Measurements from ENCODE around the gene DDX42. TPM values are rescaled to one million over a fixed set of nuclear protein-coding genes. Genes with fewer than 3 reads are reported as not detected.

Gene DDX42, protein sequence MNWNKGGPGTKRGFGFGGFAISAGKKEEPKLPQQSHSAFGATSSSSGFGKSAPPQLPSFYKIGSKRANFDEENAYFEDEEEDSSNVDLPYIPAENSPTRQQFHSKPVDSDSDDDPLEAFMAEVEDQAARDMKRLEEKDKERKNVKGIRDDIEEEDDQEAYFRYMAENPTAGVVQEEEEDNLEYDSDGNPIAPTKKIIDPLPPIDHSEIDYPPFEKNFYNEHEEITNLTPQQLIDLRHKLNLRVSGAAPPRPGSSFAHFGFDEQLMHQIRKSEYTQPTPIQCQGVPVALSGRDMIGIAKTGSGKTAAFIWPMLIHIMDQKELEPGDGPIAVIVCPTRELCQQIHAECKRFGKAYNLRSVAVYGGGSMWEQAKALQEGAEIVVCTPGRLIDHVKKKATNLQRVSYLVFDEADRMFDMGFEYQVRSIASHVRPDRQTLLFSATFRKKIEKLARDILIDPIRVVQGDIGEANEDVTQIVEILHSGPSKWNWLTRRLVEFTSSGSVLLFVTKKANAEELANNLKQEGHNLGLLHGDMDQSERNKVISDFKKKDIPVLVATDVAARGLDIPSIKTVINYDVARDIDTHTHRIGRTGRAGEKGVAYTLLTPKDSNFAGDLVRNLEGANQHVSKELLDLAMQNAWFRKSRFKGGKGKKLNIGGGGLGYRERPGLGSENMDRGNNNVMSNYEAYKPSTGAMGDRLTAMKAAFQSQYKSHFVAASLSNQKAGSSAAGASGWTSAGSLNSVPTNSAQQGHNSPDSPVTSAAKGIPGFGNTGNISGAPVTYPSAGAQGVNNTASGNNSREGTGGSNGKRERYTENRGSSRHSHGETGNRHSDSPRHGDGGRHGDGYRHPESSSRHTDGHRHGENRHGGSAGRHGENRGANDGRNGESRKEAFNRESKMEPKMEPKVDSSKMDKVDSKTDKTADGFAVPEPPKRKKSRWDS
- total RNA-seq = 100 to 1,000 TPM in 1 of 2 donors, 10 to 100 TPM in 1; 92.9 to 157 TPM

DNA sequence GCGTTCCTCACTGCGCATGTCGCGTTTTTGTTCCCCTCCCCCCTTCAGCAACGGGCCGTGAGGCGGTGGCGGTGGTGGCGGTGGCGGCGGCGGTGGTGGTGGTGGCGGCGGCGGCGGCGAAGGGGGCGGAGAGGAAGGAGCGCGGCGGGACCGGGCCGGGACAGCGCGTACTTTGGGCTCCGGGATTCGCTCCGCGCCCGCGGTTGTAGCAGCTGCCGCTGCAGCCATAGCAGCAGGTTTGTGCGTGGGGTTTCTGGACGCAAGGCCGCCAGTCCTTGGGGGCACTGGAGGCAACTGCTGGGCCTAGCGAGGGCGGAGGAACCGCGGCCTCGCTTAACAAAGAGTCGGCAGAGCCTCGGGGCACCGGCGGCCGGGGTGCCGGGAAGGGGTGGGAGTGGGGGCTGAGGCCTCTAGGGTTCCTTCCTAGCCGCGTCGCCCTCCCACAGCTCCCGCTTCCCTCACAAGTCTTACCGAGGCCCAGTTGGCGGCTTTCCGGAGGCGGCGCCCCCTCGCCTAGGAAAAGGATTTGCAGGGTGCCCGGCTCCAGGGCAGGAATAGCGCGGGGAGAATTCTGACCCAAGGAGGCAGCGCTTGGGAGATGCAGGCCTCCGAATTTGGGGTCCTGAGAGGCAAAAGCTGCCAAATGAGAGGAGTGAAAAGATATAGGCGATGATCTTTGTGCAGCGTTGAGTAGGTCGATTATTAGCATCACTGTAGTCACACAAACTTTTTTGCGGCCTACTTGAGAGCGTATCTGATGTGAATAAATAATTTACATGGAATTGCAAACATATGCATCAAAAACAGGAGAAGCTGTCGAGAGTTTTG is at the start of gene DDX42:
Gene DDX42 (plus strand): TSS at position 30 of the 828 bp plus-strand sequence. CDS start 12,880 bp downstream, outside the sequence.
- TF ChIP-seq, protein P1, sequence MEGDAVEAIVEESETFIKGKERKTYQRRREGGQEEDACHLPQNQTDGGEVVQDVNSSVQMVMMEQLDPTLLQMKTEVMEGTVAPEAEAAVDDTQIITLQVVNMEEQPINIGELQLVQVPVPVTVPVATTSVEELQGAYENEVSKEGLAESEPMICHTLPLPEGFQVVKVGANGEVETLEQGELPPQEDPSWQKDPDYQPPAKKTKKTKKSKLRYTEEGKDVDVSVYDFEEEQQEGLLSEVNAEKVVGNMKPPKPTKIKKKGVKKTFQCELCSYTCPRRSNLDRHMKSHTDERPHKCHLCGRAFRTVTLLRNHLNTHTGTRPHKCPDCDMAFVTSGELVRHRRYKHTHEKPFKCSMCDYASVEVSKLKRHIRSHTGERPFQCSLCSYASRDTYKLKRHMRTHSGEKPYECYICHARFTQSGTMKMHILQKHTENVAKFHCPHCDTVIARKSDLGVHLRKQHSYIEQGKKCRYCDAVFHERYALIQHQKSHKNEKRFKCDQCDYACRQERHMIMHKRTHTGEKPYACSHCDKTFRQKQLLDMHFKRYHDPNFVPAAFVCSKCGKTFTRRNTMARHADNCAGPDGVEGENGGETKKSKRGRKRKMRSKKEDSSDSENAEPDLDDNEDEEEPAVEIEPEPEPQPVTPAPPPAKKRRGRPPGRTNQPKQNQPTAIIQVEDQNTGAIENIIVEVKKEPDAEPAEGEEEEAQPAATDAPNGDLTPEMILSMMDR (IDR thresholded peaks at IDR 0.05) = no peak
- no peak for ATAC-seq (ENCODE audit: insufficient number of reproducible peaks, low FRiP score, low read depth)

DNA sequence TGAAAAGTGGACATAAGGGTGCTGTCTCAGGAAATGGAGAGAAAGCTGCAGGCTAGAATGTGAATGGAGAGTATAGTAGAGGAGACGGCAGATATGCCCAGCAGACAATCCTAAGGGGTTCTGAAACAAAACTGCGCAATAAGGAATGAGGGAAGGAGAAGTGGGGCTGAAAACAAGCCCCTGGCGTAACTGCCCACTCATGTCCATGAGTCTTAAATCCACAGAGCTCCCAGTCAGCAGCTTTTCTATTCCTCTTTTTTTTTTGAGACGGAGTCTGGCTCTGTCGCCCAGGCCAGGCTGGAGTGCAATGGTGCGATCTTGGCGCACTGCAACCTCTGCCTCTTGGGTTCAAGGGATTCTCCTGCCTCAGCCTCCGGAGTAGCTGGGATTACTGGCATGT is 38.3 kb upstream of the DDX42 start:
- TF ChIP-seq, protein P1 (IDR thresholded peaks at IDR 0.05) = no peak
- Histone ChIP-seq H3K4me3 (no peak overlapping the region), H3K27ac (no peak overlapping the region), H3K27me3 (replicated peaks; ENCODE audit: insufficient read depth) (no peaks in the 10 kb centered on the region), H3K36me3 (no peaks in the 10 kb centered on the region), H3K9me3 (no peaks in the 10 kb centered on the region), H3K4me1 (ENCODE audit: control insufficient read depth in 1 of 2, low read depth in 2 of 2) (peaks cover 6 to 7% of the 10 kb centered on the region in 2 donors)
- ATAC-seq (ENCODE audit: insufficient number of reproducible peaks, low FRiP score, low read depth) = no peak
- no peak for DNase-seq (ENCODE audit: low spot score)

More for the DNA sequence above, at the start of gene DDX42:
- peak within 1 kb of the TSS; percentile 88 to 95 for H3K27ac ChIP-seq
- H3K4me3 ChIP-seq = peak within 1 kb of the TSS; percentile 78
- no peaks in the 10 kb centered on the region for H3K9me3 ChIP-seq
- peaks cover 26 to 50% of the 10 kb centered on the region in 2 donors for H3K4me1 ChIP-seq (ENCODE audit: control insufficient read depth in 1 of 2, low read depth in 2 of 2)
- peak; percentile 53 for DNase-seq (ENCODE audit: low spot score)
- no peaks in the 10 kb centered on the region for H3K27me3 ChIP-seq (replicated peaks; ENCODE audit: insufficient read depth)
- no peaks in the 10 kb centered on the region for H3K36me3 ChIP-seq

DNA sequence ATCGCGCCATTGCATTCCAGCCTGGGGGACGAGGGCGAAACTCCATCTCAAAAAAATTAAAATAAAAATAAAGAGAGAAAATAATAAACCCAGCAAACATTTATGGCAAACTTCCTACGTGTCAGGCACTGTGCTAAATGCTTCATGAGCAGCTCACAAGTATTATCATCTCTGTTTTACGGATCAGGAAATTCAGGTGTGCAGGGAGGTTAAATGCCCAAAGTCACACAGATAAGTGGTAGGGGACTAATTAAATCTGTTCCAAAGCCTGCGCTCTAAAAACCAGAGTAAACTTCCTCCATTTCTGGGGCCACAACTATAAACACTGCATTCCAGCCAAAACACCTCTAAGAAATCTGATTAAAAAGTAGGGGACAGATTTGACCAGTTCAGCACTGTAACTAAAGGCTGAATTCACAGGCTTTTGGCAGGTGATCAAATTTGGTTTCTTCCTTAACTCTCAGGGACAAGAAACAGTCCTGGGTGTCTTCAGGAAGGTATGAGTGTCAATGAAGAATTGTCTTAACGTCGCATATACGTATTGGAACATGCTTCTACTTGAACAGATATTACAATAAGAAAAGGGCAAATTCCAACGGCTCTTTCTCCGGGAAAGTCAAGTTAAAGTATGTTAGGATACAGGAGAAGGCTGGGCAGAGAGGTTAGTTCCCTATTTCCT is 33.4 kb upstream of the DDX42 start:
- ATAC-seq (ENCODE audit: insufficient number of reproducible peaks, low FRiP score, low read depth) (no peak), DNase-seq (ENCODE audit: low spot score) (no peak)
- H3K4me1 ChIP-seq (ENCODE audit: control insufficient read depth in 1 of 2, low read depth in 2 of 2) = peaks cover 8% of the 10 kb centered on the region in 2 donors

DNA sequence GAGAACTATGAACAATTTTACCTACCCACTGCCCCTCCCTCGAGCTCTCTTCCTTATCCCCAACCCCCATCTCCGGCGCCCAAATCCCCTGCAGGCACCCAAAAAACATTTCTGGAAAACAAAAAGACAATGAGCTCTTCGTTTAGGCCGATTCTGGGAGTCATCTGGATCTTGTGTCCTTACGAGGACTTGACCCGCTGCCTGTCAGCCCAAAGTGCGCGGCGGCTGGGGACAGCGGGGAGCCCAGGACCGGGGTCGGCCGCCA is 32.9 kb upstream of the DDX42 start:
- peak overlapping the region; percentile 91 for H3K4me3 ChIP-seq
- peaks cover 8% of the 10 kb centered on the region in 2 donors for H3K4me1 ChIP-seq (ENCODE audit: control insufficient read depth in 1 of 2, low read depth in 2 of 2)
- H3K27me3 ChIP-seq (replicated peaks; ENCODE audit: insufficient read depth) = no peaks in the 10 kb centered on the region
- DNase-seq (ENCODE audit: low spot score) (no peak), ATAC-seq (ENCODE audit: insufficient number of reproducible peaks, low FRiP score, low read depth) (peak; percentile 26)
- no peaks in the 10 kb centered on the region for H3K9me3 ChIP-seq
- H3K27ac ChIP-seq = peak overlapping the region; percentile 80 to 91
- TF ChIP-seq, protein P1 (IDR thresholded peaks at IDR 0.05) = no peak
- no peaks in the 10 kb centered on the region for H3K36me3 ChIP-seq

More for the DNA sequence above, 33.4 kb upstream of the DDX42 start:
- Histone ChIP-seq H3K36me3 (no peaks in the 10 kb centered on the region), H3K9me3 (no peaks in the 10 kb centered on the region), H3K27me3 (replicated peaks; ENCODE audit: insufficient read depth) (no peaks in the 10 kb centered on the region), H3K4me3 (peak overlapping the region; percentile 91), H3K27ac (peak overlapping the region; percentile 80 to 91)
- TF ChIP-seq, protein P1 (IDR thresholded peaks at IDR 0.05) = no peak
